PFSK-1 (cell line): ENCODE data around the gene PRKCG.

Experiments
- FOXP2 ChIP-seq: optimal IDR thresholded peaks from 2 replicates; pipeline ENCODE3; 2011; ENCODE audit warnings: borderline replicate concordance, control low read depth, inconsistent platforms; ENCODE audit not compliant: insufficient read depth; ENCODE audit errors: extremely low read length, extremely low read depth
- POLR2AphosphoS5 ChIP-seq: IDR thresholded peaks from 2 replicates; pipeline ENCODE4 v1.6.1; 2012; ENCODE audit warnings: low read depth, mild to moderate bottlenecking, control low read depth, low read length, moderate library complexity
- REST ChIP-seq, 2 experiments: IDR thresholded peaks; 2 replicates each; pipeline versions ENCODE4 v1.6.1 to v1.8.0; 2011 to 2012; ENCODE audit warnings: low read depth in 2 of 2, low read length in 2 of 2, control low read depth in 1 of 2, inconsistent platforms in 1 of 2, mild to moderate bottlenecking in 1 of 2, moderate library complexity in 1 of 2; ENCODE audit not compliant: insufficient read depth in 1 of 2
- SIN3A ChIP-seq: IDR thresholded peaks from 2 replicates; pipeline ENCODE4 v1.6.1; 2012; ENCODE audit warnings: mild to moderate bottlenecking, low read length, moderate library complexity, borderline replicate concordance; ENCODE audit not compliant: insufficient read depth
- TAF1 ChIP-seq: IDR thresholded peaks from 2 replicates; pipeline ENCODE4 v1.6.1; 2012; ENCODE audit warnings: low read length, control low read depth, borderline replicate concordance; ENCODE audit not compliant: insufficient read depth

The PRKCG gene

GRCh38 chr19:53951436-53951835, 69.4 kb downstream of the PRKCG start:
- TF ChIP-seq SIN3A: no peak
- no peak for TF ChIP-seq POLR2AphosphoS5
- no peak for TF ChIP-seq TAF1
- no peak for TF ChIP-seq REST (IDR thresholded peaks at IDR 0.05; ENCODE audit: insufficient read depth in 1 of 2, low read depth in 2 of 2, low read length in 2 of 2)
- TF ChIP-seq FOXP2: no peak

GRCh38 chr19:53951947-53952346, 70.0 kb downstream of the PRKCG start:
- TF ChIP-seq POLR2AphosphoS5: no peak
- TF ChIP-seq REST (IDR thresholded peaks at IDR 0.05; ENCODE audit: insufficient read depth in 1 of 2, low read depth in 2 of 2, low read length in 2 of 2): no peak
- no peak for TF ChIP-seq TAF1
- TF ChIP-seq SIN3A: no peak
- TF ChIP-seq FOXP2: no peak

GRCh38 chr19:53953383-53953782, 71.4 kb downstream of the PRKCG start:
- no peak for TF ChIP-seq REST (IDR thresholded peaks at IDR 0.05; ENCODE audit: insufficient read depth in 1 of 2, low read depth in 2 of 2, low read length in 2 of 2)
- TF ChIP-seq FOXP2: no peak
- TF ChIP-seq POLR2AphosphoS5: no peak
- no peak for TF ChIP-seq SIN3A
- no peak for TF ChIP-seq TAF1
